NOMO-1 treated with dmso at 0.1 percent for 144 hours (cell line): Measurements from ENCODE around the gene ASTN2.

Experiments
- DNase-seq: peaks from one replicate; lab custom pipeline; 2025; ENCODE audit not compliant: unreplicated experiment; lab: John Stamatoyannopoulos, UW

ASTN2 gene

GRCh38 chr9:116411506-116411905 lies 1003.4 kb downstream of the ASTN2 start:
- DNase-seq, result no peak

GRCh38 chr9:116409638-116410037 lies 1005.2 kb downstream of the ASTN2 start:
- no peak for DNase-seq

- DNase-seq, result no peak
These were observed 1005.7 kb downstream of the ASTN2 start for GRCh38 chr9:116409129-116409528.

GRCh38 chr9:116406469-116406868 lies 1008.4 kb downstream of the ASTN2 start:
- no peak for DNase-seq

GRCh38 chr9:116405321-116405720 lies 1009.5 kb downstream of the ASTN2 start:
- DNase-seq, result no peak

- DNase-seq, result no peak
These were observed 1010.6 kb downstream of the ASTN2 start for GRCh38 chr9:116404228-116404627.

- DNase-seq, result no peak
These were observed 1011.7 kb downstream of the ASTN2 start for GRCh38 chr9:116403171-116403570.

- DNase-seq, result no peak
These were observed 1019.2 kb downstream of the ASTN2 start for GRCh38 chr9:116395699-116396037.

GRCh38 chr9:116394894-116395698 lies 1019.8 kb downstream of the ASTN2 start:
- DNase-seq, result no peak

- no peak for DNase-seq
These were observed 1020.8 kb downstream of the ASTN2 start for GRCh38 chr9:116394070-116394469.

GRCh38 chr9:116393198-116393597 lies 1021.7 kb downstream of the ASTN2 start:
- DNase-seq, result no peak

- no peak for DNase-seq
These were observed 1023.5 kb downstream of the ASTN2 start for GRCh38 chr9:116391306-116391900.

GRCh38 chr9:116390303-116391228 lies 1024.3 kb downstream of the ASTN2 start:
- no peak for DNase-seq

- no peak for DNase-seq
These were observed 1025.1 kb downstream of the ASTN2 start for GRCh38 chr9:116389541-116390302.

- DNase-seq, result no peak
These were observed 1026.7 kb downstream of the ASTN2 start for GRCh38 chr9:116387934-116388698.

- DNase-seq, result no peak
These were observed 1030.9 kb downstream of the ASTN2 start for GRCh38 chr9:116383936-116384335.

GRCh38 chr9:116383133-116383532 lies 1031.7 kb downstream of the ASTN2 start:
- no peak for DNase-seq

GRCh38 chr9:116382053-116382452 lies 1032.8 kb downstream of the ASTN2 start:
- DNase-seq, result no peak

GRCh38 chr9:116381350-116381749 lies 1033.5 kb downstream of the ASTN2 start:
- DNase-seq, result no peak

GRCh38 chr9:116380496-116380995 lies 1034.3 kb downstream of the ASTN2 start:
- no peak for DNase-seq
